Right lobe of liver (tissue), 6 donors: ENCODE data around the gene IL1R1. TPM values are rescaled to one million over a fixed set of nuclear protein-coding genes. Genes with fewer than 3 reads are reported as not detected.
"Not testable (repeated sequence)": the region's sequence is repeated elsewhere in the genome, so short reads cannot be mapped to it uniquely, and the experiment has no call there.

Experiments
- ATAC-seq, 4 donors: fragments of 200-7000 bp; cut with Tn5 transposase; one replicate each; pipeline ENCODE4 v1.9.1; 2020; ENCODE audit warnings: mild to moderate bottlenecking in 4 of 4, moderate library complexity in 4 of 4
- DNase-seq, 3 donors: peaks; one replicate each; pipeline ENCODE4 v3.0.0-alpha.2; 2020
- H3K27ac ChIP-seq, 3 donors: fragments of 200-600 bp; one replicate each; pipeline ENCODE4 v1.8.0; 2022
- H3K27me3 ChIP-seq, 2 donors: fragments of 200-600 bp; one replicate each; pipeline ENCODE4 v1.8.0; 2022
- H3K36me3 ChIP-seq, 4 donors: fragments of 200-600 bp; sonication (generic) in 1 of 4; one replicate each; pipeline versions ENCODE4 v1.5.1 to v1.8.0; 2017 to 2022; ENCODE audit warnings: control low read depth in 1 of 4
- H3K4me1 ChIP-seq, 4 donors: fragments of 200-600 bp; sonication (generic) in 1 of 4; one replicate each; pipeline versions ENCODE4 v1.5.1 to v1.8.0; 2017 to 2022; ENCODE audit warnings: control low read depth in 1 of 4
- H3K4me3 ChIP-seq, 3 donors: fragments of 200-600 bp; one replicate each; pipeline ENCODE4 v1.8.0; 2022
- H3K9me3 ChIP-seq, 4 donors: fragments of 200-600 bp; sonication (generic) in 1 of 4; one replicate each; pipeline versions ENCODE4 v1.5.1 to v1.8.0; 2017 to 2022; ENCODE audit warnings: control low read depth in 1 of 4
- CTCF ChIP-seq, 4 donors: fragments of 200-600 bp in 3 of 4; fragments of 450-650 bp in 1 of 4; IDR thresholded peaks; one replicate each; pipeline versions ENCODE4 v1.5.1 to v1.8.0; 2016 to 2022; ENCODE audit warnings: antibody characterized with exemption in 4 of 4, mild to moderate bottlenecking in 2 of 4
- POLR2A ChIP-seq: fragments of 450-650 bp; IDR thresholded peaks from one replicate; pipeline ENCODE4 v1.6.1; 2017; ENCODE audit warnings: antibody characterized with exemption, mild to moderate bottlenecking
- WGBS: methylation state at CpG from one replicate; pipeline ENCODE4 v1.1.6; 2018; ENCODE audit warnings: low coverage, low lambda C conversion rate; ENCODE audit not compliant: insufficient coverage; ENCODE audit errors: missing lambda C conversion rate; 5-methylcytosine and 5-hydroxymethylcytosine counted together
- intact Hi-C, 2 donors: fragments of 100-400 bp; cut with DNase I; formaldehyde crosslinking; loops; one replicate each; pipeline versions ENCODE4 v1.11.2 to v1.14.1; 2022
- total RNA-seq, 6 experiments: library from RNA; depleted of rRNA in 2 of 6; stranded (reverse); fragments of >200 nt in 2 of 6; fragmentation: NEBNext Ultra II Directional in 3 of 6; extraction: Animal tissue kit (Norgen Biotek cat#: 25700) in 3 of 6; gene quantifications; one replicate each; pipeline versions ENCODE4 v1.1.0 to v1.2.4, GENCODE V29; 2016 to 2023
- donor health status: DM: no; HTN: yes; CAD: no.
- donor health status: DM: no; HTN: no; CAD: no.
- donor health status: DM: no; HTN: no; CAD: no.
- donor health status: DM: no; HTN: yes; CAD: no.
- donor health status: DM: no; HTN: yes; CAD: no.

The IL1R1 gene
- total RNA-seq, 6 experiments from 2014 or later = 40.8 to 67.6 (median 52.2) TPM

DNA sequence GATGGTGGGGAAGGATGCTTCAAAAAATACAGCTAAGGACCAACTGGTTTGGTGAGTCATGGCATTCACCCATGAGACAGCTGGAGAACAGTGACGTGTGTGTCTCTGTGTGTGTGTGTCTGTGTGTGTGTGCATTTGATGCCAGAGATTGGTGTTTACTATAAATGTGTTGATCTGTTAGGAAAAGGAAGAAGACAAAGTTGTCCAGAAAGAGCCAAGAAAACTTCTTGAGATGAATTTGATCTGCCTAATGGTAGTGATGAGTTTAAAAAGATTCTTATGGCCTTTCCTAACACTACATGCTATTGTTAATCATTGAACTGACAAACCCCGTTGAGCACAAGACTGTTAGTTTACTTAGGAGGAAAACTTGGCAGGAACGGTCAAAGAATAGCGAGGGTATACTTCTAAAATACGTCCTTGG lies 36.4 kb upstream of the IL1R1 start:
- WGBS = 12% methylated on average over 5 of the region's 5 CpGs
- H3K4me3 ChIP-seq = peak overlapping the region; percentile 30 to 55 (median 54)

GRCh38 chr2:102106813-102107740 lies 35.5 kb upstream of the IL1R1 start:
- H3K4me1 ChIP-seq = peaks cover 0 to 70% (median 26%) of the 10 kb centered on the region in 4 donors

More for the DNA sequence above, 36.4 kb upstream of the IL1R1 start:
- Histone ChIP-seq H3K27me3 (no peaks in the 10 kb centered on the region), H3K36me3 (no peaks in the 10 kb centered on the region), H3K4me1 (peaks cover 0 to 68% (median 23%) of the 10 kb centered on the region in 4 donors), H3K27ac (peak overlapping the region; percentile 74 to 88 (median 77)), H3K9me3 (no peaks in the 10 kb centered on the region)
- ATAC-seq (peak; percentile 23 to 52 (median 37)), DNase-seq (no peak)
- TF ChIP-seq POLR2A (no peak), CTCF (IDR thresholded peaks at IDR 0.05) (no peak)
- intact Hi-C loops = no loop called here

GRCh38 chr2:102107741-102108070 lies 34.8 kb upstream of the IL1R1 start:
- DNase-seq = no peak
- 26% methylated on average over 3 of the region's 3 CpGs for WGBS

More at GRCh38 chr2:102106813-102107740, 35.5 kb upstream of the IL1R1 start:
- H3K27me3 ChIP-seq, ATAC-seq, intact Hi-C loops, DNase-seq, H3K9me3 ChIP-seq, H3K36me3 ChIP-seq: not testable (repeated sequence)
- peak overlapping the region; percentile 74 to 88 (median 77) for H3K27ac ChIP-seq
- peak overlapping the region; percentile 30 to 55 (median 54) for H3K4me3 ChIP-seq
- WGBS = 49% methylated on average over 6 of the region's 6 CpGs

DNA sequence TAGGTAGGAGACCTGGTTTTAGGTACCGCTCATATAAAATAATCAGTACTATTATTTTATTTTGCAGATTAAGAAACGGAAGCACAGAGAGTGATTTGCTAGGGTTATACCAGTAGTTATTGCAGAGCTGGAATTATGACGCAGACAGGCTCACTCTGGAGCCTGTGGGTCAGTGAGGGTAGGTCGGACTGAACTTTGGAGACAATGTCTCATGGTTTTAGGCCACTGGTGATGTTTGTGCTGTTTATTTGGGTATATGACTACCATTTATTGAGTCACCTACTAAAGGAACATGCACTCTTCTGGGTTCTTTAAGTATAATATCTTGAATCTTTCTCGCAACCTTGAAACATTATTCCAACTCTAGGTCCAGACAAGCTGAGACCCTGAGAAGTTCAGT lies 33.5 kb upstream of the IL1R1 start:
- no peak overlapping the region for H3K4me3 ChIP-seq
- 57% methylated on average over 5 of the region's 5 CpGs for WGBS
- H3K36me3 ChIP-seq = no peaks in the 10 kb centered on the region
- intact Hi-C loops = no loop called here
- H3K27me3 ChIP-seq = no peaks in the 10 kb centered on the region
- no peak for DNase-seq
- no peaks in the 10 kb centered on the region for H3K9me3 ChIP-seq
- peak in 1 of 4 donors; percentile 2 for ATAC-seq
- peak overlapping the region; percentile 41 to 88 (median 65) for H3K27ac ChIP-seq
- H3K4me1 ChIP-seq = peaks cover 0 to 59% (median 21%) of the 10 kb centered on the region in 4 donors
- TF ChIP-seq POLR2A (no peak), CTCF (IDR thresholded peaks at IDR 0.05) (no peak)

More at GRCh38 chr2:102107741-102108070, 34.8 kb upstream of the IL1R1 start:
- Histone ChIP-seq H3K27me3 (no peaks in the 10 kb centered on the region), H3K4me1 (peaks cover 0 to 65% (median 24%) of the 10 kb centered on the region in 4 donors), H3K27ac (peak overlapping the region in 2 of 3 donors; percentile 66 to 88), H3K4me3 (peak overlapping the region in 1 of 3 donors; percentile 1), H3K9me3 (no peaks in the 10 kb centered on the region), H3K36me3 (no peaks in the 10 kb centered on the region)
- peak; percentile 37 to 63 (median 39) for ATAC-seq
- intact Hi-C loops = no loop called here
- TF ChIP-seq POLR2A (no peak), CTCF (IDR thresholded peaks at IDR 0.05) (no peak)

- H3K36me3 ChIP-seq = no peaks in the 10 kb centered on the region
- DNase-seq = no peak
- 10% methylated on average over 5 of the region's 5 CpGs for WGBS
- H3K27me3 ChIP-seq = no peaks in the 10 kb centered on the region
- intact Hi-C loops = no loop called here
- TF ChIP-seq POLR2A (no peak), CTCF (IDR thresholded peaks at IDR 0.05) (no peak)
- H3K4me1 ChIP-seq = peaks cover 0 to 67% (median 23%) of the 10 kb centered on the region in 4 donors
- ATAC-seq = peak in 3 of 4 donors; percentile 18 to 40 (median 29)
- peak overlapping the region; percentile 41 to 88 (median 65) for H3K27ac ChIP-seq
- H3K4me3 ChIP-seq = peak overlapping the region in 1 of 3 donors; percentile 15
- no peaks in the 10 kb centered on the region for H3K9me3 ChIP-seq
Observed at GRCh38 chr2:102110171-102110570, 32.4 kb upstream of the IL1R1 start.
